ENCODE results near the gene GCNT4. TPM values are rescaled to one million over a fixed set of nuclear protein-coding genes. Genes with fewer than 3 reads are reported as not detected.
A peak's percentile ranks its signal among the peaks of the same experiment; 100 is the strongest.

Gene GCNT4
- total RNA-seq, 4 donors from 2014 or later = 1.1 to 12.5 (median 2.7) TPM

GRCh38 chr5:75054134-75054930, 2.0 kb upstream of the GCNT4 start:
- 24 to 32% methylated on average over 17 to 28 of the region's 28 CpGs for WGBS, 2 donors (ENCODE audit: low coverage in 1 of 2)
- peak; percentile 17 for DNase-seq
- in situ Hi-C loops (cut with MboI; ENCODE audit: low pct_ligation_motif_present in 1 of 4, low pct_unique_long_range_greater_than_20kb in 1 of 4, low sequenced_read_pairs in 3 of 4) (no loop called here), intact Hi-C loops (cut with DNase I; ENCODE audit: low total_unique reads) (loop anchor here (10.0 kb wide), 1 partner anchor 620 kb away; no protein-coding TSS in a partner anchor)
- H3K4me3 ChIP-seq = peak overlapping the region; percentile 70 to 93 (median 89)
- peak overlapping the region; percentile 78 to 95 (median 90) for H3K27ac ChIP-seq
- peaks cover 11 to 40% (median 33%) of the 10 kb centered on the region in 4 donors for H3K4me1 ChIP-seq
- TF ChIP-seq EP300 (IDR thresholded peaks at IDR 0.05; ENCODE audit: low read depth) = no peak
- no peak for TF ChIP-seq POLR2A (IDR thresholded peaks at IDR 0.05)
- no peak for TF ChIP-seq CTCF (IDR thresholded peaks at IDR 0.05)
- TF ChIP-seq POLR2AphosphoS5 (IDR thresholded peaks at IDR 0.05) = no peak
- H3K36me3 ChIP-seq = no peaks in the 10 kb centered on the region
- no peaks in the 10 kb centered on the region for H3K27me3 ChIP-seq
- H3K9me3 ChIP-seq = no peaks in the 10 kb centered on the region

- Histone ChIP-seq H3K4me1 (peaks cover 11 to 40% (median 34%) of the 10 kb centered on the region in 4 donors), H3K4me3 (peak overlapping the region; percentile 70 to 93 (median 89)), H3K27me3 (no peaks in the 10 kb centered on the region), H3K9me3 (no peaks in the 10 kb centered on the region), H3K36me3 (no peaks in the 10 kb centered on the region), H3K27ac (peak overlapping the region; percentile 78 to 95 (median 90))
- WGBS, 2 donors (ENCODE audit: low coverage in 1 of 2) = 6 to 7% methylated on average over 3 to 53 of the region's 95 CpGs
- peak; percentile 63 for DNase-seq
- intact Hi-C loops (cut with DNase I; ENCODE audit: low total_unique reads) = loop anchor here (10.0 kb wide), 1 partner anchor 621 kb away; no protein-coding TSS in a partner anchor
- peak; percentile 26 to 72 (median 35) for TF ChIP-seq POLR2AphosphoS5 (IDR thresholded peaks at IDR 0.05)
- TF ChIP-seq CTCF (IDR thresholded peaks at IDR 0.05) = peak in 1 of 5 experiments; percentile 13
- no peak for TF ChIP-seq EP300 (IDR thresholded peaks at IDR 0.05; ENCODE audit: low read depth)
- TF ChIP-seq POLR2A (IDR thresholded peaks at IDR 0.05) = peak; percentile 69
- in situ Hi-C loops (cut with MboI; ENCODE audit: low pct_ligation_motif_present in 1 of 4, low pct_unique_long_range_greater_than_20kb in 1 of 4, low sequenced_read_pairs in 3 of 4) = no loop called here
Measured at GRCh38 chr5:75053304-75054133, 1.2 kb upstream of the GCNT4 start.

GRCh38 chr5:75053054-75053303, 621 bp upstream of the GCNT4 start:
- in situ Hi-C loops (cut with MboI; ENCODE audit: low pct_ligation_motif_present in 1 of 4, low pct_unique_long_range_greater_than_20kb in 1 of 4, low sequenced_read_pairs in 3 of 4) (no loop called here), intact Hi-C loops (cut with DNase I; ENCODE audit: low total_unique reads) (loop anchor here (10.0 kb wide), 1 partner anchor 622 kb away; no protein-coding TSS in a partner anchor)
- peak overlapping the region; percentile 78 to 95 (median 90) for H3K27ac ChIP-seq
- WGBS, 2 donors (ENCODE audit: low coverage in 1 of 2) = 0% methylated on average over 7 of the region's 40 CpGs; no CpG with 5 or more reads in 1 of the 2 donors
- no peak for DNase-seq
- no peaks in the 10 kb centered on the region for H3K9me3 ChIP-seq
- H3K4me3 ChIP-seq = peak overlapping the region; percentile 70 to 93 (median 89)
- H3K36me3 ChIP-seq = no peaks in the 10 kb centered on the region
- no peak for TF ChIP-seq EP300 (IDR thresholded peaks at IDR 0.05; ENCODE audit: low read depth)
- TF ChIP-seq POLR2AphosphoS5 (IDR thresholded peaks at IDR 0.05) = no peak
- TF ChIP-seq POLR2A (IDR thresholded peaks at IDR 0.05) = no peak
- TF ChIP-seq CTCF (IDR thresholded peaks at IDR 0.05) = no peak
- H3K27me3 ChIP-seq = no peaks in the 10 kb centered on the region
- peaks cover 11 to 40% (median 34%) of the 10 kb centered on the region in 4 donors for H3K4me1 ChIP-seq

Measured in transverse colon (tissue), 4 donors.